Tibial nerve (tissue), 3 donors: ENCODE data around the gene LRWD1.

Source experiments
- POLR2A ChIP-seq, 2 donors: fragments of 450-650 bp; IDR thresholded peaks; one replicate each; pipeline ENCODE4 v1.6.1; 2017; ENCODE audit warnings: antibody characterized with exemption in 2 of 2, mild to moderate bottlenecking in 2 of 2, moderate library complexity in 2 of 2
- TF ChIP-seq, protein P1 (sequence below), 5 experiments: fragments of 200-600 bp in 3 of 5; fragments of 450-650 bp in 2 of 5; sonication (generic) in 3 of 5; IDR thresholded peaks; one replicate each; pipeline ENCODE4 v1.5.1; 2016 to 2019; ENCODE audit warnings: antibody characterized with exemption in 5 of 5, mild to moderate bottlenecking in 3 of 5, moderate library complexity in 2 of 5

DNA sequence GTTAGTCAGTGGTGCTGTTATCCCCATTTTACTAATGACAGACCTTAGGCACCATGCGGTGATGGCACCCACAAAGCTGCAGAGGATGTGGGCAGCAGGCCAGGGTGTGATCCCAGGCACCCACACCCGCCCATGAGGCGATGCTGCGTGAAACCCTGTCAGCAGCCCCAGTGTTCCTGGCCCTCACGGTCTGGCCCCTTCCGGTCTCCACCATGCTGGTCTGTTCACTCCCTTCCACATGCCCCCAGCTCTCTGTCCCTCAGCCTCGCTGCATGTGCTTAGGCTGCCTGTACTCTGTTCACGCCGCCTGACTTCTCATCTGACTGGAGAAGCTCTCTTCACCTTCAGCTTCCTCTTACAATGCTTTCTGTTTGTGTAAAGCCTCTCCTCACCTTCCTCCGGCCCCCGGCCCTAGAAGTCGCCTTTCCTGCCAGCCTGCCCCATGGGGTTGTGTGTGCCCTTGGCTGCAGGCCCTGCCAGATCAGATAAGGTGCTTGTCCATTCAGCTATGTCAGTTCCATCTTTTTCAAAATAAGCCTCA lies 49.0 kb upstream of the LRWD1 start:
- TF ChIP-seq POLR2A (IDR thresholded peaks at IDR 0.05): no peak
- TF ChIP-seq, protein P1, sequence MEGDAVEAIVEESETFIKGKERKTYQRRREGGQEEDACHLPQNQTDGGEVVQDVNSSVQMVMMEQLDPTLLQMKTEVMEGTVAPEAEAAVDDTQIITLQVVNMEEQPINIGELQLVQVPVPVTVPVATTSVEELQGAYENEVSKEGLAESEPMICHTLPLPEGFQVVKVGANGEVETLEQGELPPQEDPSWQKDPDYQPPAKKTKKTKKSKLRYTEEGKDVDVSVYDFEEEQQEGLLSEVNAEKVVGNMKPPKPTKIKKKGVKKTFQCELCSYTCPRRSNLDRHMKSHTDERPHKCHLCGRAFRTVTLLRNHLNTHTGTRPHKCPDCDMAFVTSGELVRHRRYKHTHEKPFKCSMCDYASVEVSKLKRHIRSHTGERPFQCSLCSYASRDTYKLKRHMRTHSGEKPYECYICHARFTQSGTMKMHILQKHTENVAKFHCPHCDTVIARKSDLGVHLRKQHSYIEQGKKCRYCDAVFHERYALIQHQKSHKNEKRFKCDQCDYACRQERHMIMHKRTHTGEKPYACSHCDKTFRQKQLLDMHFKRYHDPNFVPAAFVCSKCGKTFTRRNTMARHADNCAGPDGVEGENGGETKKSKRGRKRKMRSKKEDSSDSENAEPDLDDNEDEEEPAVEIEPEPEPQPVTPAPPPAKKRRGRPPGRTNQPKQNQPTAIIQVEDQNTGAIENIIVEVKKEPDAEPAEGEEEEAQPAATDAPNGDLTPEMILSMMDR (IDR thresholded peaks at IDR 0.05): no peak
